Stimulated activated CD8-positive, alpha-beta memory T cell treated with anti-CD3 and anti-CD28 coated beads, Interleukin-7, amount 100 ng/mL, for 48 hours (primary cell): ENCODE data around the gene B3GNT5.
"Not testable (repeated sequence)": the region's sequence is repeated elsewhere in the genome, so short reads cannot be mapped to it uniquely, and the experiment has no call there.

ENCODE experiments used
- DNase-seq, 2 donors: peaks; one replicate each; pipeline ENCODE4 v3.0.0-alpha.2; 2020; ENCODE audit warnings: low read depth in 1 of 2; ENCODE audit errors: extremely low read depth in 1 of 2

The B3GNT5 gene

GRCh38 chr3:183229178-183229577 lies 23.9 kb upstream of the B3GNT5 start:
- no peak for DNase-seq

GRCh38 chr3:183230251-183230650 lies 22.8 kb upstream of the B3GNT5 start:
- not testable (repeated sequence) for DNase-seq

- no peak for DNase-seq
Observed at GRCh38 chr3:183230826-183231225, 22.2 kb upstream of the B3GNT5 start.

GRCh38 chr3:183233966-183234365 lies 19.1 kb upstream of the B3GNT5 start:
- DNase-seq: no peak

- no peak for DNase-seq
Observed at GRCh38 chr3:183239046-183239445, 14.0 kb upstream of the B3GNT5 start.

- no peak for DNase-seq
Observed at GRCh38 chr3:183242431-183242830, 10.6 kb upstream of the B3GNT5 start.

- DNase-seq: no peak
Observed at GRCh38 chr3:183244219-183244618, 8.8 kb upstream of the B3GNT5 start.

GRCh38 chr3:183244981-183245476 lies 8.0 kb upstream of the B3GNT5 start:
- DNase-seq: no peak

GRCh38 chr3:183247011-183247589 lies 6.0 kb upstream of the B3GNT5 start:
- DNase-seq: no peak

GRCh38 chr3:183249006-183249718 lies 3.9 kb upstream of the B3GNT5 start:
- no peak for DNase-seq

GRCh38 chr3:183252118-183252782 lies 803 bp upstream of the B3GNT5 start:
- no peak for DNase-seq

GRCh38 chr3:183253528-183254486 lies 754 bp downstream of the B3GNT5 start:
- peak in 1 of 2 donors; percentile 8 for DNase-seq

- DNase-seq: no peak
Observed at GRCh38 chr3:183254487-183255347, 1.7 kb downstream of the B3GNT5 start.

- DNase-seq: no peak
Observed at GRCh38 chr3:183255348-183255730, 2.3 kb downstream of the B3GNT5 start.

- DNase-seq: no peak
Observed at GRCh38 chr3:183259087-183259486, 6.0 kb downstream of the B3GNT5 start.

GRCh38 chr3:183259621-183260020 lies 6.6 kb downstream of the B3GNT5 start:
- no peak for DNase-seq

- DNase-seq: no peak
Observed at GRCh38 chr3:183260167-183260904, 7.3 kb downstream of the B3GNT5 start.

GRCh38 chr3:183261151-183261724 lies 8.2 kb downstream of the B3GNT5 start:
- DNase-seq: no peak

GRCh38 chr3:183262875-183263378 lies 9.9 kb downstream of the B3GNT5 start:
- DNase-seq: no peak
